Naive thymus-derived CD8-positive, alpha-beta T cell (primary cell): ENCODE measurements around the gene CUEDC1. TPM values are rescaled to one million over a fixed set of nuclear protein-coding genes. Genes with fewer than 3 reads are reported as not detected.
A peak's percentile ranks its signal among the peaks of the same experiment; 100 is the strongest.

Experiments
- ATAC-seq, 2 donors: fragments of 150-1000 bp; cut with Tn5 transposase in 1 of 2; sonication (Bioruptor Pico), chemical (Tn5 transposase) in 1 of 2; 1 replicate in 1 of 2; 2 replicates in 1 of 2; pipeline ENCODE4 v1.10.0; 2021; ENCODE audit warnings: mild to moderate bottlenecking in 2 of 2, moderate library complexity in 2 of 2
- POLR2A ChIA-PET: fragments of 350-600 bp; sonication (Branson Sonifier 250); formaldehyde crosslinking; loops from one replicate; lab custom pipeline; 2021; ENCODE audit warnings: antibody characterized with exemption; lab: Charles Lee
- DNase-seq, 10 donors: peaks; one replicate each; pipeline versions ENCODE4 v3.0.0 to v3.0.0-alpha.2; 2020 to 2022
- H3K27ac Mint-ChIP-seq, 10 donors: one replicate each; pipeline ENCODE4 v1.8.0; 2020 to 2022; ENCODE audit warnings: mild to moderate bottlenecking in 10 of 10, mixed read lengths in 10 of 10, moderate library complexity in 4 of 10, inconsistent platforms in 1 of 10
- H3K27me3 Mint-ChIP-seq, 5 donors: one replicate each; pipeline ENCODE4 v1.8.0; 2021 to 2022; ENCODE audit warnings: mixed read lengths in 5 of 5
- H3K36me3 Mint-ChIP-seq, 3 donors: one replicate each; pipeline ENCODE4 v1.8.0; 2020 to 2022; ENCODE audit warnings: mixed read lengths in 3 of 3, mild to moderate bottlenecking in 2 of 3, inconsistent platforms in 1 of 3
- H3K4me1 Mint-ChIP-seq, 4 donors: one replicate each; pipeline ENCODE4 v1.8.0; 2021 to 2022; ENCODE audit warnings: mixed read lengths in 4 of 4
- H3K4me3 Mint-ChIP-seq, 10 donors: one replicate each; pipeline ENCODE4 v1.8.0; 2020 to 2022; ENCODE audit warnings: mild to moderate bottlenecking in 10 of 10, mixed read lengths in 10 of 10, moderate library complexity in 6 of 10, inconsistent platforms in 1 of 10
- H3K9me3 Mint-ChIP-seq, 9 donors: one replicate each; pipeline ENCODE4 v1.8.0; 2020 to 2022; ENCODE audit warnings: mixed read lengths in 9 of 9, mild to moderate bottlenecking in 3 of 9, inconsistent platforms in 1 of 9, moderate library complexity in 1 of 9
- polyA plus RNA-seq, 3 donors: library from polyadenylated mRNA; unstranded; fragments of 300-500 nt; fragmentation: Illumina TruSeq; gene quantifications; one replicate each; pipeline ENCODE4 v1.2.3, GENCODE V29; 2021
- total RNA-seq, 8 experiments: library from RNA in 2 of 8; stranded (reverse) in 2 of 8; gene quantifications; one replicate each; pipeline ENCODE4 v1.2.3 and lab custom pipeline; 2021 to 2026

CUEDC1 gene
- total and polyA plus RNA-seq, 5 experiments from 2014 or later, result 0.55 TPM; not detected in 4

- ATAC-seq (peak; percentile 33 to 65), DNase-seq (peak in 6 of 10 donors; percentile 10 to 40 (median 24))
- H3K27me3 Mint-ChIP-seq, result peaks cover 0 to 3% (median 3%) of the 10 kb centered on the region in 5 donors
- H3K27ac Mint-ChIP-seq, result peak overlapping the region in 1 of 10 donors; percentile 17
- no peaks in the 10 kb centered on the region for H3K4me1 Mint-ChIP-seq
- H3K9me3 Mint-ChIP-seq, result no peaks in the 10 kb centered on the region
- POLR2A ChIA-PET, result no interaction called here
- H3K4me3 Mint-ChIP-seq, result no peak overlapping the region
- H3K36me3 Mint-ChIP-seq, result no peaks in the 10 kb centered on the region
Observed at GRCh38 chr17:57916925-57917858, 38.0 kb downstream of the CUEDC1 start.

- ATAC-seq (no peak), DNase-seq (no peak)
- POLR2A ChIA-PET, result no interaction called here
- H3K4me1 Mint-ChIP-seq, result no peaks in the 10 kb centered on the region
- no peak overlapping the region for H3K4me3 Mint-ChIP-seq
- H3K36me3 Mint-ChIP-seq, result no peaks in the 10 kb centered on the region
- peaks cover 0 to 3% (median 3%) of the 10 kb centered on the region in 5 donors for H3K27me3 Mint-ChIP-seq
- H3K9me3 Mint-ChIP-seq, result no peaks in the 10 kb centered on the region
- H3K27ac Mint-ChIP-seq, result peak overlapping the region in 1 of 10 donors; percentile 51
Observed at GRCh38 chr17:57915985-57916757, 39.0 kb downstream of the CUEDC1 start.

- H3K27ac Mint-ChIP-seq, result no peak overlapping the region
- H3K9me3 Mint-ChIP-seq, result no peaks in the 10 kb centered on the region
- POLR2A ChIA-PET, result no interaction called here
- peaks cover 0 to 3% (median 0%) of the 10 kb centered on the region in 5 donors for H3K27me3 Mint-ChIP-seq
- H3K36me3 Mint-ChIP-seq, result no peaks in the 10 kb centered on the region
- H3K4me3 Mint-ChIP-seq, result no peak overlapping the region
- DNase-seq, result no peak
- no peaks in the 10 kb centered on the region for H3K4me1 Mint-ChIP-seq
- ATAC-seq, result no peak
Observed at GRCh38 chr17:57915544-57915943, 39.7 kb downstream of the CUEDC1 start.

GRCh38 chr17:57914273-57915142 is 40.7 kb downstream of the CUEDC1 start:
- ATAC-seq (no peak), DNase-seq (no peak)
- H3K27ac Mint-ChIP-seq, result no peak overlapping the region
- peaks cover 0 to 4% (median 0%) of the 10 kb centered on the region in 5 donors for H3K27me3 Mint-ChIP-seq
- no peaks in the 10 kb centered on the region for H3K9me3 Mint-ChIP-seq
- no peaks in the 10 kb centered on the region for H3K36me3 Mint-ChIP-seq
- H3K4me1 Mint-ChIP-seq, result no peaks in the 10 kb centered on the region
- POLR2A ChIA-PET, result interaction anchor here (0.6 kb wide), 1 partner anchor 196 kb away, joined by 3 read pairs; no protein-coding TSS in a partner anchor
- H3K4me3 Mint-ChIP-seq, result no peak overlapping the region

GRCh38 chr17:57913575-57914272 is 41.5 kb downstream of the CUEDC1 start:
- POLR2A ChIA-PET, result no interaction called here
- no peaks in the 10 kb centered on the region for H3K4me1 Mint-ChIP-seq
- no peak overlapping the region for H3K27ac Mint-ChIP-seq
- H3K36me3 Mint-ChIP-seq, result no peaks in the 10 kb centered on the region
- H3K27me3 Mint-ChIP-seq, result peaks cover 0 to 4% (median 0%) of the 10 kb centered on the region in 5 donors
- no peaks in the 10 kb centered on the region for H3K9me3 Mint-ChIP-seq
- ATAC-seq (no peak), DNase-seq (no peak)
- no peak overlapping the region for H3K4me3 Mint-ChIP-seq

GRCh38 chr17:57911834-57912673 is 43.2 kb downstream of the CUEDC1 start:
- no peak for ATAC-seq
- no peaks in the 10 kb centered on the region for H3K36me3 Mint-ChIP-seq
- no peaks in the 10 kb centered on the region for H3K4me1 Mint-ChIP-seq
- no peak for DNase-seq
- POLR2A ChIA-PET, result no interaction called here
- H3K9me3 Mint-ChIP-seq, result no peaks in the 10 kb centered on the region
- no peak overlapping the region for H3K27ac Mint-ChIP-seq
- no peak overlapping the region for H3K4me3 Mint-ChIP-seq
- H3K27me3 Mint-ChIP-seq, result peaks cover 0 to 4% (median 0%) of the 10 kb centered on the region in 5 donors

GRCh38 chr17:57910462-57911420 is 44.5 kb downstream of the CUEDC1 start:
- ATAC-seq (no peak), DNase-seq (no peak)
- peak overlapping the region in 1 of 10 donors; percentile 7 for H3K27ac Mint-ChIP-seq
- H3K27me3 Mint-ChIP-seq, result peaks cover 0 to 4% (median 0%) of the 10 kb centered on the region in 5 donors
- no peak overlapping the region for H3K4me3 Mint-ChIP-seq
- POLR2A ChIA-PET, result interaction anchor here (1.1 kb wide), 1 partner anchor 96 kb away, joined by 3 read pairs; the partner anchor contains the start of gene SRSF1
- H3K36me3 Mint-ChIP-seq, result no peaks in the 10 kb centered on the region
- H3K4me1 Mint-ChIP-seq, result peaks cover 0 to under 1% (median 0%) of the 10 kb centered on the region in 4 donors
- no peaks in the 10 kb centered on the region for H3K9me3 Mint-ChIP-seq

GRCh38 chr17:57909551-57909950 is 45.7 kb downstream of the CUEDC1 start:
- Mint-ChIP-seq H3K36me3 (no peaks in the 10 kb centered on the region), H3K4me3 (no peak overlapping the region)
- POLR2A ChIA-PET, result interaction anchor here (0.5 to 1.1 kb wide), 2 partner anchors 97 to 100 kb away, joined by 3 to 5 read pairs; partner anchors contain the start of gene SRSF1

GRCh38 chr17:57908278-57908677 is 46.9 kb downstream of the CUEDC1 start:
- H3K27me3 Mint-ChIP-seq, result peaks cover 0 to 1% (median 0%) of the 10 kb centered on the region in 5 donors
- no peak overlapping the region for H3K27ac Mint-ChIP-seq
- peaks cover 0 to 17% (median 4%) of the 10 kb centered on the region in 4 donors for H3K4me1 Mint-ChIP-seq
- no peak overlapping the region for H3K4me3 Mint-ChIP-seq
- ATAC-seq, result no peak
- no peaks in the 10 kb centered on the region for H3K9me3 Mint-ChIP-seq
- no peak for DNase-seq
- POLR2A ChIA-PET, result no interaction called here
- H3K36me3 Mint-ChIP-seq, result no peaks in the 10 kb centered on the region

More at GRCh38 chr17:57909551-57909950, 45.7 kb downstream of the CUEDC1 start:
- peak overlapping the region in 1 of 10 donors; percentile 2 for H3K27ac Mint-ChIP-seq
- H3K9me3 Mint-ChIP-seq, result no peaks in the 10 kb centered on the region
- H3K27me3 Mint-ChIP-seq, result peaks cover 0 to 4% (median 0%) of the 10 kb centered on the region in 5 donors
- H3K4me1 Mint-ChIP-seq, result peaks cover 0 to 7% (median 0%) of the 10 kb centered on the region in 4 donors
- DNase-seq (no peak), ATAC-seq (no peak)

GRCh38 chr17:57906910-57907309 is 48.3 kb downstream of the CUEDC1 start:
- peaks cover 0 to 28% (median 12%) of the 10 kb centered on the region in 4 donors for H3K4me1 Mint-ChIP-seq
- no peaks in the 10 kb centered on the region for H3K9me3 Mint-ChIP-seq
- H3K4me3 Mint-ChIP-seq, result no peak overlapping the region
- H3K36me3 Mint-ChIP-seq, result no peaks in the 10 kb centered on the region
- POLR2A ChIA-PET, result no interaction called here
- DNase-seq (no peak), ATAC-seq (no peak)
- peaks cover 0 to 1% (median 0%) of the 10 kb centered on the region in 5 donors for H3K27me3 Mint-ChIP-seq
- H3K27ac Mint-ChIP-seq, result peak overlapping the region in 1 of 10 donors; percentile 72
